NCI-H524 (cell line): ENCODE results near the gene BCL2L13.
"Not testable (repeated sequence)": the region's sequence is repeated elsewhere in the genome, so short reads cannot be mapped to it uniquely, and the experiment has no call there.

Experiments
- DNase-seq, 2 experiments: peaks; one replicate each; lab custom pipeline; 2025; lab: John Stamatoyannopoulos, UW

Gene BCL2L13

GRCh38 chr22:17636850-17637249 is 1.7 kb upstream of the BCL2L13 start:
- not testable (repeated sequence) for DNase-seq

DNA sequence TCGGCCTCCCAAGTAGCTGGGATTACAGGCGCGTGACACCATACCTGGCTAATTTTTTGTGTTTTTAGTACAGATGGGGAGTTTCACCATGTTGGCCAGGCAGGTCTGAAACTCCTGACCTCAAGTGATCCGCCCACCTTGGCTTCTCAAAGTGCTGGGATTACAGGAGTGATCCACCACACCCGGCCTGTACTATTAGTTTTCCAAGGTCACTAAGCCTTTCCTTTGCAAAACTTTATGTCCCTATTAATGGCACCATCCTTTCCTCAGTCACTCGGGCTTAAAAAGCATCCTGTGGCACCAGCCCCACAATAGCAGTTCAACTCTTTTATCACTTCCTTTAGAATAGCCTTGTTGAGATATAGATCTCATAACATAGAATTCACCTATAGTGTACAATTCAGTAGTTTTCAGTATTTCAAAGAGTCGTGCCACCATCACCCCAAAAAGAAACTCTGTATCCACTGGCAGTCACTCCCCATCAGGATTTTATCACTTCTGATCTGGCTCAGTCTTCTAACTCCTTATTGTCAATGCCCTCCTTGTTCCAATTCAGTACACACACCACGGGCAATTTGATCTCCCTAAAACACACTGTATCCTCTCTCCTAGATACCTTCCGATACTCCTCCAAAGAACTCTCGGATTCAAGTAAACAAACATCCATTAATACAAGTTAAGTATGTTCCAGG is 921 bp upstream of the BCL2L13 start:
- no peak for DNase-seq

DNA sequence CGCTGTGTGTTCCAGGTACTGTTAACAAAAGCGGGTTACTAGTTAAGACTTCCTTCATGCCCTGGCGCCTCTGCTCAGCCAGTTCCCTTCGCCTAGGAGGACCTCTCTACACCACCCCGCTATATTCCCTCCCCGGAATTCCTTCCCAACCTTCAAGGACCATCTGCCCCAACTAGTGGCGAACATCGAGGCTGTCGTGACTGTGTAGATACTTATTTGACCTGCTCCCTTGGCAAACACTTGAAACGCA is 450 bp upstream of the BCL2L13 start:
- DNase-seq, result peak in 1 of 2 experiments; percentile 94

DNA sequence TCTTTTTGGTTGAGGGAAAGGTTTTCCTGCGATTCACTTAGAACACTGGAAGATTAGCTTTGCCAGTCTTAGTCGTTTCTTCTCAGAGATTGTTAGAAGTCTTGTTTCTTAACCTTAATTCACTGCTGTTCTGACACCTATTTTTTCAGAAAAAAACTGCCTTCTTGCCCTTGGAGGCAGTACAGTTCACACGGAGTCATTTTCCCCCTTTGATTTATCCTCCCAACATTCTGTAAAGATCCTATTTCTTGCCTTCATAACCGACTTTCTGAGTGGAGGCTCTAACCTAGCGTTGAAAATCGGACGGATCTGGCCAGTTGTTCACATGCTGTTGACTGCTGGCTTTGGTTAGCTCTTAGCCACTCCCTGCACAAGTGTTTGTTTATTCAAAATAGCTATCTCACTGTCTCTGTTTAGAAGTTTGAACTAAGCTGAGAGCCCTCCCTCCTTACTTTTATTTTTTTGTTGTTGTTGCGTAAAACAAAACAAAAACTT is 737 bp downstream of the BCL2L13 start:
- no peak for DNase-seq

GRCh38 chr22:17641269-17641668 is 2.7 kb downstream of the BCL2L13 start:
- DNase-seq, result no peak

- DNase-seq, result not testable (repeated sequence)
Observed at GRCh38 chr22:17642357-17642756, 3.8 kb downstream of the BCL2L13 start.

- DNase-seq, result no peak
Observed at GRCh38 chr22:17647452-17647851, 8.9 kb downstream of the BCL2L13 start.

DNA sequence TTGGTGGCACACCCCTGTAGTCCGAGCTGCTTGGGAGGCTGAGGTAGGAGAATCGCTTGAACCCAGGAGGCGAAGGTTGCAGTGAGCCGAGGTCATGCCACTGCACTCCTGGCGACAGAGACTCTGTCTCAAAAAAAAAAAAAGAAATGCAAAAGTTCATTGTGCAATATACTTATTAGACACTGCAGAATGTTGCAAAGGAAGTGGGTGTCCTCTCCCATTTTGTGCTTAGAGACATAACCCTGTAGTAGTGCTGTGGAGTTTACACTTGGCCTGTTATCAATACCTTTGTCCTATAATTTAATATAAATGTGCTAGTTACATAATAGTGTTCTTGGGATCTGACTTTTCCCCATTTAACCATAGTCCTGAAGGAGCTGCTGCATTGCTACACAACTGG is 9.4 kb downstream of the BCL2L13 start:
- no peak for DNase-seq

- no peak for DNase-seq
Observed at GRCh38 chr22:17648569-17648968, 10.0 kb downstream of the BCL2L13 start.

DNA sequence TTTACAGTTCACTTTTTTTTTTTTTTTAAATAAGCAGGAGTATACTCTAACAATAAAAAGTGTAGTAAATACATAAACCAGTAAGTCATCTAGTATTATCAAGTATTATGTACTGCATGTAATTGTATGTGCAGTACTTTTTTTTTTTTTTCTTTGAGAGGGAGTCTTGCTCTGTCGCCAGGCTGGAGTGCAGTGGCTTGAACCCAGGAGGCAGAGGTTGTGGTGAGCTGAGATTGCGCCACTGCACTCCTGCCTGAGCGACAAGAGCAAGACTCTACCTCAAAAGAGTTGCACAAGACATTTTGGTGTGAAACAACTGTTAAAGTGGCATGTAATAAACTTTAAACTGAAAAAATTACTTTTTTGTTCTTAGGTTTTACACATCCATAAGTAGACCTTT is 16.7 kb downstream of the BCL2L13 start:
- no peak for DNase-seq

GRCh38 chr22:17656870-17657395 is 18.4 kb downstream of the BCL2L13 start:
- no peak for DNase-seq

DNA sequence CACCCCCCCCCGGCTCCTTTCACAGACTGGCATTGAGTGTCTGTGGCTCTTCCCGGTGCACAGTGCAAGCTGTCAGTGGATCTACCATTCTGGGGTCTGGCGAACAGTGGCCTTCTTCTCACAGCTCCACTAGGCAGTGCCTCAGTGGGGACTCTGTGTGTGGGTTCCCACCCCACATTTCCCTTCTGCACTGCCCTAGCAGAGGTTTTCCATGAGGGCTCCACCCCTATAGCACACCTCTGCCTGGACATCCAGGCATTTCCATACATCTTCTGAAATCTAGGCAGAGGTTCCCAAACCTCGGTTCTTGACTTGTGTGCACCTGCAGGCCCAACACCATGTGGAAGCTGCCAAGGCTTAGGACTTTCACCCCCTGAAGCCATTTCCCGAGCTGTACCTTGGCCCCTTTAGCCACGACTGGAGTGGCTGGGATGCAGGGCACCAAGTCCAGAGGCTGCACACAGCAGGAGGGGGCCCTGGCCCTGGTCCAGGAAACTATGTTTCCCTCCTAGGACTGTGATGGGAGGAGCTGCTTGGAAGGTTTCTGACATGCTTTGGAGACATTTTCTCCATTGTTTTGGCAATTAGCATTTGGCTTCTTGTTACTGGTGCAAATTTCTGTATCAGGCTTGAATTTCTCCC is 26.0 kb downstream of the BCL2L13 start:
- no peak for DNase-seq

DNA sequence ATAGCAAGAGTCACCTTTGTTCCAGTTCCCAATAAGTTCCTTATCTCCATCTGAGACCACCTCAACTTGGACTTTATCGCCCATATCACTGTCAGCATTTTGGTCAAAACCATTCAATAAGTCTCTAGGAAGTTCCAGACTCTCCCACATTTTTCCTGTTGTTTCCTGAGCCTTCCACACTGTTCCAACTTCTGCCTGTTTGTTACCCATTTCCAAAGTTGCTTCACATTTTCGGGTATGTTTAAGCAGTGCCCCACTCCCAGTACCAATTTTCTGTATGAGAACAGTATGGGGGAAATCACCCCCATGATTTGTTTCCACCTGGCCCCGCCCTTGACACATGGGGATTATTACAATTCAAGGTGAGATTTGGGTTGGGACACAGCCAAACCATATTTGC is 26.7 kb downstream of the BCL2L13 start:
- DNase-seq, result no peak

DNA sequence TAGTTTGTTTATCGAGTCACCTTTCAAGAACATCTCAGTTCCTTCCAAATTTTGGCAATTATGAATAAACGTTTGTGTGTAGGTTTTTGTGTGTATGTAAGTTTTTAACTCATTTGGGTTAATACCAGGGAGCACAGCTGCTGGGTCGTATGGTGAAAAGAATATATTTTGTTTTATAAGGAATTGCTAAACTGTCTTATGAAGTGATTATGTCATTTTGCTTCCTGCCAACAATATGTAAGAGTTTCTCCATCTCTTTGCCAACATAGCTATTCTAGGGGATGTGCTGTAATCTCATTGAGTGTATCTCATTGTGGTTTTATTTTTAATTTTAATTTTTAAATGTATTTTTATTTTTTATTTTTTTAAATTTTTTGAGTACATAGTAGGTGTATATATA is 27.3 kb downstream of the BCL2L13 start:
- DNase-seq, result no peak

DNA sequence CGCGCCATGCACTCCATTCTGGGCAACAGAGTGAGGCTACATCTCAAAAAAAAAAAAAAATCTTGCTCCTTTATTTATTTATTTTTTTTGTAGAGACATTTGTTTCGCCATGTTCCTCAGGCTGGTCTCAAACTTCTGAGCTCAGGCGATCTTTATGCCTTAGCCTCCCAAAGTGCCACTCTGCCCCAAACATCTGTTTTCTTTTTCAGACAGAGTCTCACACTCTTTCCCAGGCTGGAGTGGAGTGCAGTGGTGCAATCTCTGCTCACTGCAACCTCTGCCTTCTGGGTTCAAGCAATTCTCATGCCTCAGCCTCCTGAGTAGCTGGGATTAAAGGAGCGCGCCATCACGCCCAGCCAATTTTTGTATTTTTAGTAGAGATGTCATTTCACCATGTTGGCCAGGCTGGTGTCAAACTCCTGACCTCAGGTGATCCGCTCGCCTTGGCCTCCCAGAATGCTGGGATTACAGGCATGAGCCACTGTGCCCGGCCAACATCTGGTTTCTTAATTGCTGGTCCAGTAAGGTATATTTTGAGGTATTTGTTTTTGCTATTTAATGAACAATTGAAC is 33.0 kb downstream of the BCL2L13 start:
- not testable (repeated sequence) for DNase-seq

- DNase-seq, result peak in 1 of 2 experiments; percentile 53
Observed at GRCh38 chr22:17672417-17672991, 33.9 kb downstream of the BCL2L13 start.

DNA sequence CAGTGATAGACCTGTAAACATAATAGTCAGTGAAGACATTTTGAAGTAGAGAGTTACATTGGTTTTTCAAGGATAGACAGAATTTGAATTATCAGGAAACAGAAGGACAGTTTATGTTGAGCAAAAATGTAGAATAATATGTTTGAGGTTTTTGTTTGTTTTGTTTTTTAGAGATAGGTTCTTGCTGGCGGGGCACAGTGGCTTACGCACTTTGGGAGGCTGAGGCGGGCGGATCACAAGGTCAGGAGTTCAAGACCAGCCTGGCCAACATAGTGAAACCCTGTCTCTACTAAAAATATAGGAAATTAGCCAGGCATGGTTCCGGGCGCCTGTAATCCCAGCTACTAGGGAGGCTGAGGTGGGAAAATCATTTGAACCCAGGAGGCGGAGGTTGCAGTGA is 35.6 kb downstream of the BCL2L13 start:
- DNase-seq, result no peak

GRCh38 chr22:17675584-17675983 is 37.0 kb downstream of the BCL2L13 start:
- no peak for DNase-seq

- no peak for DNase-seq
Observed at GRCh38 chr22:17678817-17679385, 40.3 kb downstream of the BCL2L13 start.

GRCh38 chr22:17684245-17684644 is 45.7 kb downstream of the BCL2L13 start:
- DNase-seq, result no peak

DNA sequence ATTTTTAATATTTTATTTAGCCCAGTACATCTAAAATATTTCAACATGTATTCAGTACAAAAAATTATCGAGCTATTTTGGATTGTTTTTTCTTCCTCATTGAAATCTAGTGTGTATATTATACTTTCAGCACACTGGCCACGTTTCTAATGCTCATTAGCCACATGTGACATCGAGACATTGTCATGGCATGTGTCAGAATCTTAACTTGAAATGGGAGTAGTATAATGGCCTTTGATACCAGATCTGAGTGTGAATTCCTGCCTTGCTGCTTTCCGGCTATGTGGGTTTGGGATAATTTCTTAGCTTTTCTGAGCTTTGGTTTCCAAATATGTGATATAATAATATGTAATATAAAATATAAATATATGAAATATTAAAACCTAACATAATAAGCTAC is 54.3 kb downstream of the BCL2L13 start:
- no peak for DNase-seq

DNA sequence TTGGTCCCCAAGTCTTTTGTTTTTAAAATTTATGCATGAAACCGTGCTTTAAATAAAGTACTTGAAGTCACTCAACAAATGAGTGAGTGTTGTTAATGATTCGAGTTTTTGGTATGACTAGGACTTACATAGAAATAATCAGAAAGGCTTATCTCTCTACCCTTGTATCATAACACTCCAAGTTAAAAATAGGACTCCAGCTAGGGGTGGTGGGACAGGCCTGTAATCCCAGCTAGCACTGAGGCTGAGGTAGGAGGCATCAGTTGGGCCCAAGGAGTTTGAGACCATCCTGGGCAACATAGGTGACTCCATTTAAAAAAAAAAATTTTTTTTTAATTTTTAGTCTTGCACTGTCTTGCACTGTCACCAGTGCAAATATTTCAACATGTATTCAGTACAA is 55.6 kb downstream of the BCL2L13 start:
- no peak for DNase-seq

DNA sequence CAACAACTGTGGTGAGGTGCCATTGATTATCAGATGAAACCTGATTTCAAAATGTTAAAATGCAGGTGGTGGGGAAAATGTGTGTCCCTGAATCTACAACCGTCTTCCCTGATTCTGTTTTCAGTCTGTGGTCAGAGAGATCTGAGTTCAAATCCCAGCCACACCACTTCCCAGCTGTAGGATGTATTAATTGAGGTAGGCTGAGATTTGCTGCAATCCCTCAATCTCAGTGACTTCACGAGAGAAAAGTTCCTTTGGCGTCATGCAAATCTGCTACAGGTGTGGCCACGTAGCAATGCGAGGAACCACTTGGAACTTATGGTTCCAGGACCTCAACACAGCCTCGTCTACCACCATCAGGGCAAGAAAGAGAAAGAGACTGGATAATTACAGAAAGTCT is 56.2 kb downstream of the BCL2L13 start:
- DNase-seq, result no peak
